Breast epithelium (tissue), 4 donors: ENCODE results near the gene JMJD8. TPM values are rescaled to one million over a fixed set of nuclear protein-coding genes. Genes with fewer than 3 reads are reported as not detected.

Source experiments
- DNase-seq, 2 donors: peaks; one replicate each; pipeline ENCODE4 v3.0.0-alpha.2; 2019; ENCODE audit warnings: low spot score in 2 of 2
- H3K27ac ChIP-seq, 2 donors: fragments of 200-600 bp; sonication (generic) in 1 of 2; one replicate each; pipeline ENCODE4 v1.5.1; 2016 to 2019; ENCODE audit warnings: mild to moderate bottlenecking in 1 of 2
- H3K27me3 ChIP-seq, 2 donors: fragments of 200-600 bp; sonication (generic) in 1 of 2; one replicate each; pipeline versions ENCODE4 v1.5.1 to v1.6.0; 2017 to 2019; ENCODE audit warnings: control low read depth in 1 of 2, mild to moderate bottlenecking in 1 of 2
- H3K36me3 ChIP-seq: fragments of 200-600 bp; one replicate; pipeline ENCODE4 v1.5.1; 2019
- H3K4me1 ChIP-seq, 2 donors: fragments of 200-600 bp; sonication (generic); one replicate each; pipeline ENCODE4 v1.5.1; 2016 to 2019; ENCODE audit warnings: control low read depth in 1 of 2
- H3K4me3 ChIP-seq, 3 donors: fragments of 200-600 bp; sonication (generic); 1 replicate in 2 of 3; 2 replicates in 1 of 3; pipeline ENCODE4 v1.5.1; 2016 to 2019; ENCODE audit warnings: mild to moderate bottlenecking in 3 of 3, moderate library complexity in 2 of 3
- H3K9me3 ChIP-seq, 2 donors: fragments of 200-600 bp; sonication (generic) in 1 of 2; one replicate each; pipeline ENCODE4 v1.5.1; 2016 to 2019; ENCODE audit warnings: control low read depth in 1 of 2
- CTCF ChIP-seq, 3 donors: fragments of 450-650 bp; IDR thresholded peaks; one replicate each; pipeline ENCODE4 v1.5.1; 2016 to 2017; ENCODE audit warnings: antibody characterized with exemption in 3 of 3, mild to moderate bottlenecking in 3 of 3, moderate library complexity in 3 of 3
- POLR2A ChIP-seq: fragments of 450-650 bp; IDR thresholded peaks from one replicate; pipeline ENCODE4 v1.6.1; 2016; ENCODE audit warnings: antibody characterized with exemption, mild to moderate bottlenecking, moderate library complexity
- POLR2AphosphoS5 ChIP-seq, 3 donors: sonication (generic); formaldehyde crosslinking; IDR thresholded peaks; one replicate each; pipeline ENCODE4 v1.6.1; 2017; ENCODE audit warnings: antibody characterized with exemption in 3 of 3
- intact Hi-C: fragments of 100-400 bp; cut with DNase I; formaldehyde crosslinking; loops from one replicate; pipeline ENCODE4 v1.15.1; 2023; ENCODE audit warnings: low total_unique reads
- total RNA-seq, 3 donors: library from RNA; depleted of rRNA; stranded (reverse); fragments of >200 nt; gene quantifications; one replicate each; pipeline ENCODE4 v1.1.0, GENCODE V29; 2016

Gene JMJD8
- total RNA-seq, 3 donors from 2014 or later, result 67.2 to 83.4 (median 67.5) TPM

GRCh38 chr16:704047-704446 is 19.9 kb upstream of the JMJD8 start:
- Histone ChIP-seq H3K27ac (no peak overlapping the region), H3K27me3 (peaks cover 18 to 95% of the 10 kb centered on the region in 2 donors), H3K4me3 (no peak overlapping the region), H3K4me1 (peaks cover 2 to 6% of the 10 kb centered on the region in 2 donors), H3K36me3 (no peaks in the 10 kb centered on the region), H3K9me3 (no peaks in the 10 kb centered on the region)
- no peak for DNase-seq
- TF ChIP-seq CTCF (IDR thresholded peaks at IDR 0.05), result no peak
- no peak for TF ChIP-seq POLR2AphosphoS5 (IDR thresholded peaks at IDR 0.05)
- TF ChIP-seq POLR2A, result no peak
- intact Hi-C loops, result no loop called here

DNA sequence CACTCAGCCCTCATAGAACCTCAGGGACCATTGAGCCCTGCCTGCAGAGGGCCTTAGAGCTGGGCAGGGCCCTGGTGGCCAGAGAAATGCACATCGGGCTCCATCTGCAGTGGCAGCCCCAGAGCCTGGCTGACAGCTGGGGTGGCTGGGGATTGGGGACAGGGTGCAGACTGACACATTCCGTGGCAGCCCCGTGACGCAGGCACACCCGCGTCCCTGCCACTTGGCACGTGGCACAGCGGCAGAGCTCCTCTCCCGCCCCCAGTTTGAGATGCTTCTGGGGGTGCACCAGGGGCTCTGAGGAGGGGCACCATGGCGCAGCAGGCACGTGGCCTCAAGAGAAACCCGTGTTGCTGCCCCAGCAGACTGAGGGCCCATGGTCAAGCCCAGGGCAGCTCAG is 19.3 kb upstream of the JMJD8 start:
- H3K4me3 ChIP-seq, result no peak overlapping the region
- peaks cover 2 to 6% of the 10 kb centered on the region in 2 donors for H3K4me1 ChIP-seq
- no peak overlapping the region for H3K27ac ChIP-seq
- TF ChIP-seq CTCF (IDR thresholded peaks at IDR 0.05), result no peak
- no peak for TF ChIP-seq POLR2A
- TF ChIP-seq POLR2AphosphoS5 (IDR thresholded peaks at IDR 0.05), result no peak
- no peak for DNase-seq
- H3K9me3 ChIP-seq, result no peaks in the 10 kb centered on the region
- no peaks in the 10 kb centered on the region for H3K36me3 ChIP-seq
- H3K27me3 ChIP-seq, result peaks cover 17 to 90% of the 10 kb centered on the region in 2 donors
- intact Hi-C loops, result no loop called here

DNA sequence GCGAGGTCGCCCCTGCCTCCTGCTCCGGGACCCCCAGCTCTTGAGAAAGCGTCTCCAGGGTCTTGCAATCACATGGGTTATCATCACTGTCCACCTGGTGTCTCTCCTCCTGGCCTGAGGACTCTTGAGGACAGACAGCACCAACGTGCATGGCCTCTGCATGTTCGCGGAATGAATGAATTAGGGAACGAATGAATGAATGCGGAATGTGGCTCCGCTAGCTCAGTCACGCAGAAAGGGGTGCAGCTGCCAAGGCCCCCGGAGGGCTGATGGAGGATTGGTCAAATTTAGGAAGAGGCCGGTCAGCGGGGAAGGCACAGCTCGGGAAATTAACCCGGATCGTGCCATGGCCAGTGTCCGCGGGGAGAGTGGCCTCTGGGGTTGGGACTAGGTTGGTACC is 18.2 kb upstream of the JMJD8 start:
- H3K4me3 ChIP-seq, result no peak overlapping the region
- no peak overlapping the region for H3K27ac ChIP-seq
- intact Hi-C loops, result no loop called here
- no peak for DNase-seq
- no peak for TF ChIP-seq POLR2AphosphoS5 (IDR thresholded peaks at IDR 0.05)
- TF ChIP-seq CTCF (IDR thresholded peaks at IDR 0.05), result no peak
- no peak for TF ChIP-seq POLR2A
- peaks cover 17 to 79% of the 10 kb centered on the region in 2 donors for H3K27me3 ChIP-seq
- H3K9me3 ChIP-seq, result no peaks in the 10 kb centered on the region
- H3K4me1 ChIP-seq, result peaks cover 2 to 6% of the 10 kb centered on the region in 2 donors
- no peaks in the 10 kb centered on the region for H3K36me3 ChIP-seq

DNA sequence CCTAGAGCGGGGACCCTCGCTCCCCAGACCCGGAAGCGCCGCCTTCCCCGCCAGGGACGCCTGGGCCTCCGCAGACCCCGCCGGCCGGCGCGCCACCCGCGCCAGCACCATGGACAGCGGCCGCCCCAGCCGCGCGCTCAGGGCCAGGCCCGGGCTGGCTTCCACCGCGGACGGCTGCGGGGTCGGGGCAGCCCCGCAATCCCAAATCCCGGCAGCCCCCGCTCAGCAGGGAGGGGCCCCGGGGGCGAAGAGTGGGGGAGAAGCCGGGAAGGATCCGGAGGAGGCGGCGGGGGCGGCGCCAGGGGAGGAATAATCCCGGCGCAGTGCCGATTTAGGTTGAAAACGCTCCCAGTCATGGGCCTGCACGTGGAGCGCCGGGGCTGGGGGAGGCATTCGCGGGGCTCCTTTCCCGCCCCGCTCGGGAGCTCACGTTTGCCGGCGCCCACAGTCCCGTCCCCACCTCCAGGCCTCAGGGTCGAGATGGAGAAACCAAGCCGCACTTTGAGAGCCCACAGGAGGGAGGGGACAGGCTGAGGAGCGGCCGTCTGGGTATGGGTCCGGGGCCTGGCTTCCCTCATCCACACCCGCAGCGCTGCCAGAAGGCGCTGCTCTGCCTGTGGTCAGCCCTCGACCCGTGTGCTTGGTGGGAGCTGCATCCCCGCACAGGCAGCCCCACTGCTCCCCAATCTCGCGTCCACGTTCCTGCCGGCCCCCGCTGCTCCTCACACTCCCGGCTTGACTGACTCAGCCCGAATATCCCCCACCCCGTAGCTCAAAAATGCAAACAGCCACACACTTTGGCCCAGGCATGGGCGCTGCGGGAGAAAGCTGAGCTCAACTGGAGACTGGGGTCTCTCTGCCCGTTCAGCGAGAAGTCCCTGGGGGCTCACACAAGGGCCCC is 16.8 kb upstream of the JMJD8 start:
- Histone ChIP-seq H3K4me1 (peaks cover 0 to 2% of the 10 kb centered on the region in 2 donors), H3K27me3 (peaks cover 17 to 74% of the 10 kb centered on the region in 2 donors), H3K9me3 (no peaks in the 10 kb centered on the region), H3K27ac (no peak overlapping the region), H3K36me3 (no peaks in the 10 kb centered on the region), H3K4me3 (no peak overlapping the region)
- no peak for TF ChIP-seq CTCF (IDR thresholded peaks at IDR 0.05)
- TF ChIP-seq POLR2A, result no peak
- no peak for TF ChIP-seq POLR2AphosphoS5 (IDR thresholded peaks at IDR 0.05)
- DNase-seq, result no peak
- intact Hi-C loops, result no loop called here

DNA sequence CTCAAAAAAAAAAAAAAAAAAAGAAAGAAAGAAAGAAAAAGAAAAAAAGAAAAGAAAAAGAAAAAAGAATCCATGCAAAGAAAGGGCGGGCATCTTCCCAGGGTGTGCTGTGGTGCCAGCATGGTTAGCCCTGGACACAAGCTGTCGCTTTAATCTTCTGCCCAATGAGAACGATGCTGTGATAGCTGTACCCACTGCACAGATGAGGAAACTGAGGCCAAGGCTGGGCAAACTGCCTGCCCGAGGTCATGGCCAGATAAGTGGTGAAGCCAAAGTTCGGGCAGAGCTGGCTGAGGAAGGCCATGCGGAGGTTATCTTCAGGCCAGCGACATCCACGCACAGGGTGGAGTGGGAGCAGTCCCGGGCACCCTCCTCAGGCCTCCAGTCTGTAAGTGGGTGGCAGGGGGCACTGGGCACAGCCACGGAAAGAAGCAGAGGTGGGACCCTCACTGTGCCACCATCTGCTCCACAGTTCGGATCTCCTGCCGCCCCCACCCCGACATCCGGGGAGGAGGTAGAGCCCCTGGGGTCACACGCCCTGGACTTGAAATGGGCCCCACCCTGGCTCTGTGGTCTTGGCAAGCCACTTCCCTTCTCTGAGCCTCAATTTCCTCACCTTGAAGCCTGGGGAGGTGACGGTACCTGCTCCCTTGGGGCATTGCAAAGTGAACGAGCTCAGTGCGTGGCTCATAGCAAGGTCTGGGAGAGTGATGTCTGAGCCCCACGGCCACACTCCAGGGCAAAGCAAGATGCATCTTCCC is 15.0 kb upstream of the JMJD8 start:
- no peak for TF ChIP-seq POLR2A
- no peak for TF ChIP-seq POLR2AphosphoS5 (IDR thresholded peaks at IDR 0.05)
- TF ChIP-seq CTCF (IDR thresholded peaks at IDR 0.05), result no peak
- Histone ChIP-seq H3K4me3 (no peak overlapping the region), H3K4me1 (peaks cover 8 to 13% of the 10 kb centered on the region in 2 donors), H3K27me3 (peaks cover 17 to 75% of the 10 kb centered on the region in 2 donors), H3K9me3 (no peaks in the 10 kb centered on the region), H3K27ac (no peak overlapping the region), H3K36me3 (no peaks in the 10 kb centered on the region)
- no peak for DNase-seq
- intact Hi-C loops, result no loop called here
